Lung (tissue), 12 donors: Measurements from ENCODE around the gene BASP1. TPM values are rescaled to one million over a fixed set of nuclear protein-coding genes. Genes with fewer than 3 reads are reported as not detected.
"Not testable (repeated sequence)": the region's sequence is repeated elsewhere in the genome, so short reads cannot be mapped to it uniquely, and the experiment has no call there.

Experiments
- ATAC-seq: fragments of 200-7000 bp; cut with Tn5 transposase; one replicate; pipeline ENCODE4 v1.9.1; 2020; ENCODE audit warnings: moderate number of reproducible peaks; ENCODE audit not compliant: insufficient read depth, low FRiP score
- DNase-seq, 3 donors: peaks; one replicate each; pipeline ENCODE4 v3.0.0-alpha.2; 2013 to 2017
- H3K27ac ChIP-seq, 2 donors: one replicate each; pipeline ENCODE4 v1.5.1; 2013; ENCODE audit warnings: mild to moderate bottlenecking in 2 of 2, moderate library complexity in 2 of 2, control low read depth in 1 of 2, inconsistent platforms in 1 of 2, low read depth in 1 of 2, low read length in 1 of 2
- H3K27me3 ChIP-seq, 3 donors: one replicate each; pipeline ENCODE4 v1.5.1; 2013; ENCODE audit warnings: low read length in 2 of 3; ENCODE audit not compliant: control insufficient read depth in 3 of 3, insufficient read depth in 3 of 3
- H3K36me3 ChIP-seq, 4 donors: one replicate each; pipeline ENCODE4 v1.5.1; 2013; ENCODE audit warnings: low read length in 4 of 4, mild to moderate bottlenecking in 1 of 4, moderate library complexity in 1 of 4; ENCODE audit not compliant: control insufficient read depth in 4 of 4, insufficient read depth in 4 of 4
- H3K4me1 ChIP-seq, 5 donors: one replicate each; pipeline ENCODE4 v1.5.1; 2013; ENCODE audit warnings: low read length in 5 of 5, mild to moderate bottlenecking in 2 of 5, moderate library complexity in 1 of 5; ENCODE audit not compliant: control insufficient read depth in 5 of 5, insufficient read depth in 5 of 5
- H3K4me3 ChIP-seq: one replicate; pipeline ENCODE4 v1.5.1; 2013; ENCODE audit warnings: mild to moderate bottlenecking, control low read depth, moderate library complexity
- H3K9ac ChIP-seq, 2 donors: one replicate each; pipeline ENCODE4 v1.5.1; 2013; ENCODE audit warnings: low read length in 2 of 2, control low read depth in 1 of 2; ENCODE audit not compliant: insufficient read depth in 1 of 2
- H3K9me3 ChIP-seq, 4 donors: one replicate each; pipeline ENCODE4 v1.5.1; 2013; ENCODE audit warnings: low read length in 3 of 4, mild to moderate bottlenecking in 1 of 4, moderate library complexity in 1 of 4; ENCODE audit not compliant: control insufficient read depth in 4 of 4, insufficient read depth in 3 of 4
- WGBS, 2 donors: extraction: QIAGEN DNeasy Blood & Tissue Kit; methylation state at CpG; one replicate each; pipeline ENCODE4 v1.1.7; 2013; 5-methylcytosine and 5-hydroxymethylcytosine counted together
- polyA plus RNA-seq, 2 donors: library from polyadenylated mRNA; stranded (reverse); fragments of 200-250 nt; gene quantifications; one replicate each; pipeline ENCODE4 v1.2.1, GENCODE V29; 2013
- total RNA-seq, 2 donors: library from RNA; depleted of rRNA in 1 of 2; stranded (reverse); fragments of >200 nt in 1 of 2; gene quantifications; one replicate each; pipeline ENCODE4 v1.2.1, GENCODE V29; 2014 to 2021
- TF ChIP-seq, protein P1 (sequence below): IDR thresholded peaks from 2 replicates; pipeline ENCODE4 v1.5.1; 2012; ENCODE audit warnings: mild to moderate bottlenecking; ENCODE audit errors: control extremely low read depth, extremely low read depth
- donor health status: control.
- donor health status: control.
- donor health status: Bipolar disorder and iron deficiency.
- donor health status: healthy.
- donor health status: DM: yes; HTN: yes; CAD: no.

BASP1 gene
- total and polyA plus RNA-seq, 4 donors: 12.7 to 118 (median 33.2) TPM

DNA sequence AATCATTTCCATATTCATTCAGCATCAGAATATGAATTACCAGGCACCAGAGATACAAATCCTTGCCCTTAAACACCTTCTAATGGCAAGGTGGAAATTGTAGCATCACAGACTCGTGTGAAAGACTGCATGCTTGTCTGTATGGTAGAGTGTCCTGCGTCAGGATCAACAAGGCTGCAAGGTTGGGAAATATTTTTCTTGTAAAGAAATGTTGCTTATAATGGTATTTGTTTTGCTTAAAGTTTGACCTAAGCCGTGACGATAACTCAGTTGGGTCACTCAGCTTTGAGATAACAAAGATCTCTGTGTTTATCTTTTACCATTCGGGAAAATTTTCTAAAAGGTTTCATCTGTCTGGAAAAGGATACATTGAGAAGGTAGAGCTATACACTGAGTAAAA is 87.6 kb downstream of the BASP1 start:
- Histone ChIP-seq H3K27me3 (no peaks in the 10 kb centered on the region), H3K9me3 (no peaks in the 10 kb centered on the region), H3K9ac (no peak overlapping the region), H3K36me3 (no peaks in the 10 kb centered on the region), H3K4me3 (no peak overlapping the region), H3K4me1 (peaks cover 0 to 6% (median 0%) of the 10 kb centered on the region in 5 donors), H3K27ac (no peak overlapping the region)
- 41 to 60% methylated on average over 5 of the region's 5 CpGs for WGBS, 2 donors
- DNase-seq (no peak), ATAC-seq (no peak)
- TF ChIP-seq, protein P1, sequence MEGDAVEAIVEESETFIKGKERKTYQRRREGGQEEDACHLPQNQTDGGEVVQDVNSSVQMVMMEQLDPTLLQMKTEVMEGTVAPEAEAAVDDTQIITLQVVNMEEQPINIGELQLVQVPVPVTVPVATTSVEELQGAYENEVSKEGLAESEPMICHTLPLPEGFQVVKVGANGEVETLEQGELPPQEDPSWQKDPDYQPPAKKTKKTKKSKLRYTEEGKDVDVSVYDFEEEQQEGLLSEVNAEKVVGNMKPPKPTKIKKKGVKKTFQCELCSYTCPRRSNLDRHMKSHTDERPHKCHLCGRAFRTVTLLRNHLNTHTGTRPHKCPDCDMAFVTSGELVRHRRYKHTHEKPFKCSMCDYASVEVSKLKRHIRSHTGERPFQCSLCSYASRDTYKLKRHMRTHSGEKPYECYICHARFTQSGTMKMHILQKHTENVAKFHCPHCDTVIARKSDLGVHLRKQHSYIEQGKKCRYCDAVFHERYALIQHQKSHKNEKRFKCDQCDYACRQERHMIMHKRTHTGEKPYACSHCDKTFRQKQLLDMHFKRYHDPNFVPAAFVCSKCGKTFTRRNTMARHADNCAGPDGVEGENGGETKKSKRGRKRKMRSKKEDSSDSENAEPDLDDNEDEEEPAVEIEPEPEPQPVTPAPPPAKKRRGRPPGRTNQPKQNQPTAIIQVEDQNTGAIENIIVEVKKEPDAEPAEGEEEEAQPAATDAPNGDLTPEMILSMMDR: no peak

DNA sequence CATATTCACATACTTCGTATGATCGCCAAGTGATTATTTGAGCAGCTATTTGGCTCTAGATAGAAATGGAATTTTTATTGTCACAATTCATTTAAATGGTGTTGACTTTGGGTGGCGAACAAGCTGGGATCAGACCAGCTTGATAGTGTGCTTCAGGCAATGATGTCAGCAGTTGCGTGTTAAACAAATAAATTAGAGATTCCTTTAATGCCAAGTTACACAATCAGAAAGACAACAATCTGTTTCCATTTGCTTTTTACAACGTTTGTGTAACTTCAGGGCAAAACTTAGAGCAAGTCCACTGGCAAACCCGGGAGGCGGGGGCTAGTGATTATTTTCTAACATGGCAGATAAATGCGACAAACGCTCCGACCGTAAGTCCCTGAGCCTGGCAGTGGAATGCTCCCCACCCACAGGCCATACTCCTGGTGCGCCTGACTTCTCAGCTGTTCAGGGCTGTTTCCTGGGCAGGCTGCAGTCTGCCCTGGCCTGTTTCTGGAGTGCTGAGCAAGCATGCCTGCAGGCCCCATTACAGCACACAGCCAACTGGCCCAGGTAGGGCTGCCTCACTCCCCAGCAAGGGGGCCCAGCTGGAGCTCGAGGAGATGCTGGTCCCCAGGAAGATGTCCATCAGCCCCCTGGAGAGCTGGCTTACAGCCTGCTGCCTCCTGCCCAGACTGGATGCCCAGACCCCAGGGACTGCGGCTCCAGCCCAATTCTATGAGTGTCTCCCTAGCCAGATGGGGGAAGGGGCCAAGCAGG is 88.7 kb downstream of the BASP1 start:
- Histone ChIP-seq H3K4me3 (no peak overlapping the region), H3K9ac (no peak overlapping the region), H3K27ac (peak overlapping the region in 1 of 2 donors; percentile 63), H3K9me3 (no peaks in the 10 kb centered on the region), H3K36me3 (no peaks in the 10 kb centered on the region), H3K27me3 (no peaks in the 10 kb centered on the region), H3K4me1 (peaks cover 0 to 6% (median 0%) of the 10 kb centered on the region in 5 donors)
- 55 to 80% methylated on average over 14 of the region's 14 CpGs for WGBS, 2 donors
- DNase-seq (peak; percentile 16 to 28 (median 28)), ATAC-seq (peak; percentile 41)
- TF ChIP-seq, protein P1: no peak

DNA sequence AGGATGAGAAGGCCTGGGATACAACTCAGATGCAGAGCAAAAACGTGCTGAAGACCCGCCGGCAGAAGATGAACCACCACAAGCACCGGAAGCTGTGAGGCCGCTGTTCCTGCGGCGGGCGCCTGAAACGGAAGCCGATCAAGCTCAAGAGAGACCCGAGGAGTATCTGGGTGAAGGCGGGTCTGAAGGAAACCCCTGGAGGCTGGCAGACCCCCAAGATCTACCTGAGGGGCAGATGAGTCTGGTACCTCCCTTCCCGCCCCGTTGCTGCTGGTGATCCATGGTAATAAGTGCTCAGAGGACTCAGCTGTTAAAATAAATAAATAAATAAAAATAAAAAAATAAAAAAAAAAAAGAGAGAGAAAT is 89.3 kb downstream of the BASP1 start:
- H3K4me1 ChIP-seq: peaks cover 0 to 6% (median 0%) of the 10 kb centered on the region in 5 donors
- H3K4me3 ChIP-seq: no peak overlapping the region
- 95 to 96% methylated on average over 14 of the region's 14 CpGs for WGBS, 2 donors
- H3K9ac ChIP-seq: no peak overlapping the region
- H3K27me3 ChIP-seq: no peaks in the 10 kb centered on the region
- H3K9me3 ChIP-seq: no peaks in the 10 kb centered on the region
- DNase-seq (no peak), ATAC-seq (no peak)
- TF ChIP-seq, protein P1: no peak
- H3K27ac ChIP-seq: peak overlapping the region in 1 of 2 donors; percentile 63
- no peaks in the 10 kb centered on the region for H3K36me3 ChIP-seq

DNA sequence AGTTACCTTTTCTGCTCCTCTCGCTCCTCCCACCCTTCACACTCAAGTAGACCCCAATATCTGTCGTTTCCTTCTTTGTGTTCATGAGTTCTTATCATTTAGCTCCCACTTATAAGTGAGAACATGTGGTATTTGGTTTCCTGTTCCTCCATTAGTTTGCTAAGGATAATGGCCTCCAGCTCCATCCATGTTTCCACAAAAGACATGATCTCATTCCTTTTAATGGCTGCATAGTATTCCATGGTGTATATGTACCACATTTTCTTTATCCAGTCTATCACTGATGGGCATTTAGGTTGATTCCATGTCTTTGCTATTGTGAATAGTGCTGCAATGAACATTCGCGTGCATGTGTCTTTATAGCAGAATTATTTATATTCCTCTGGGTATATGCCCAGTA is 90.0 kb downstream of the BASP1 start:
- H3K4me1 ChIP-seq, H3K4me3 ChIP-seq, H3K27ac ChIP-seq, H3K9me3 ChIP-seq, H3K27me3 ChIP-seq, H3K36me3 ChIP-seq, H3K9ac ChIP-seq, DNase-seq, ATAC-seq: not testable (repeated sequence)
- WGBS, 2 donors: 92% methylated on average over 4 of the region's 4 CpGs
